ENCODE data around the gene ANKDD1B.

- TF ChIP-seq CTCF (IDR thresholded peaks at IDR 0.05) (no peak), REST (IDR thresholded peaks at IDR 0.05; ENCODE audit: insufficient read depth in 1 of 2, low read depth in 2 of 2, low read length in 1 of 2) (no peak), POLR2AphosphoS5 (IDR thresholded peaks at IDR 0.05; ENCODE audit: low read depth, low read length) (no peak)
Measured at GRCh38 chr5:75626959-75627358, 15.7 kb downstream of the ANKDD1B start.

Measured in Panc1 (cell line).